Measurements from ENCODE around the gene TRIL. TPM values are rescaled to one million over a fixed set of nuclear protein-coding genes. Genes with fewer than 3 reads are reported as not detected.

TRIL gene
- total and polyA plus RNA-seq, 2 experiments from 2014 or later: 0.95 to 4.5 TPM

DNA sequence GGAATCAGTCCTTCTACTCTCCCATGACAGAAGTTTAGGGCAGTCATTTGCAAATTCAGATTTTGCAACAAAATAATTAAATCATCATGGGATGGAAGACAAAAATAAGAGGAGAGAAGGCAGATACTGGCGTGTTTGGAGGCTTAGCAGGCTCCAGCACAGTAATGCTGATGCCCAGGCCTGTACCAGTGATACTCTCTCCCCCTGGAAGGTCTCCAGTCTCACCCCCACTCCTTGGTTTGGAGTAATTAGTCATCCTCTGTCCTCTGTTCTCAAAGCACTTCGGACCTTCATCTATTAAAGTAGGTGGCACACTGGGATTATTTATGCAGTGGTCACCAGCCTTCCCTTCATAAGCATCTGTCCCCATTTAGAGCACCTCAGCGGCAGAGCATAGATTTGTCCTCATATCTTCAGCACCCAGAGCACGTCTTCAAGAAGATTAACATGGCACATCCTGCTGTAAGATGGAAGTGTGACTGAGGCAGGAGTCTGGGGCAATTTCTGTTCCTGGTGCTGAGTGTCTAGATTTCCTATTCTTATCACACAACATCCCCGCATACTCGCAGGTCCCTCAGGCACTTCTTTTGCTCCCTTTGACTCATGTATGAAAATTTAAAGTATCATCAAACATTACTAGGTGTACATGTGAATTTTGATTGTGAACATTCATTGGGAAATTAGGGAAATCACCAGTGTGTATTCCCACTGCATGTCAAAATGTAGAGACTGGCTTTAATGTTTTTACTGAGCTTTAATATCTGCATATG lies 31.3 kb upstream of the TRIL start (continued):
- TF ChIP-seq, protein P1, sequence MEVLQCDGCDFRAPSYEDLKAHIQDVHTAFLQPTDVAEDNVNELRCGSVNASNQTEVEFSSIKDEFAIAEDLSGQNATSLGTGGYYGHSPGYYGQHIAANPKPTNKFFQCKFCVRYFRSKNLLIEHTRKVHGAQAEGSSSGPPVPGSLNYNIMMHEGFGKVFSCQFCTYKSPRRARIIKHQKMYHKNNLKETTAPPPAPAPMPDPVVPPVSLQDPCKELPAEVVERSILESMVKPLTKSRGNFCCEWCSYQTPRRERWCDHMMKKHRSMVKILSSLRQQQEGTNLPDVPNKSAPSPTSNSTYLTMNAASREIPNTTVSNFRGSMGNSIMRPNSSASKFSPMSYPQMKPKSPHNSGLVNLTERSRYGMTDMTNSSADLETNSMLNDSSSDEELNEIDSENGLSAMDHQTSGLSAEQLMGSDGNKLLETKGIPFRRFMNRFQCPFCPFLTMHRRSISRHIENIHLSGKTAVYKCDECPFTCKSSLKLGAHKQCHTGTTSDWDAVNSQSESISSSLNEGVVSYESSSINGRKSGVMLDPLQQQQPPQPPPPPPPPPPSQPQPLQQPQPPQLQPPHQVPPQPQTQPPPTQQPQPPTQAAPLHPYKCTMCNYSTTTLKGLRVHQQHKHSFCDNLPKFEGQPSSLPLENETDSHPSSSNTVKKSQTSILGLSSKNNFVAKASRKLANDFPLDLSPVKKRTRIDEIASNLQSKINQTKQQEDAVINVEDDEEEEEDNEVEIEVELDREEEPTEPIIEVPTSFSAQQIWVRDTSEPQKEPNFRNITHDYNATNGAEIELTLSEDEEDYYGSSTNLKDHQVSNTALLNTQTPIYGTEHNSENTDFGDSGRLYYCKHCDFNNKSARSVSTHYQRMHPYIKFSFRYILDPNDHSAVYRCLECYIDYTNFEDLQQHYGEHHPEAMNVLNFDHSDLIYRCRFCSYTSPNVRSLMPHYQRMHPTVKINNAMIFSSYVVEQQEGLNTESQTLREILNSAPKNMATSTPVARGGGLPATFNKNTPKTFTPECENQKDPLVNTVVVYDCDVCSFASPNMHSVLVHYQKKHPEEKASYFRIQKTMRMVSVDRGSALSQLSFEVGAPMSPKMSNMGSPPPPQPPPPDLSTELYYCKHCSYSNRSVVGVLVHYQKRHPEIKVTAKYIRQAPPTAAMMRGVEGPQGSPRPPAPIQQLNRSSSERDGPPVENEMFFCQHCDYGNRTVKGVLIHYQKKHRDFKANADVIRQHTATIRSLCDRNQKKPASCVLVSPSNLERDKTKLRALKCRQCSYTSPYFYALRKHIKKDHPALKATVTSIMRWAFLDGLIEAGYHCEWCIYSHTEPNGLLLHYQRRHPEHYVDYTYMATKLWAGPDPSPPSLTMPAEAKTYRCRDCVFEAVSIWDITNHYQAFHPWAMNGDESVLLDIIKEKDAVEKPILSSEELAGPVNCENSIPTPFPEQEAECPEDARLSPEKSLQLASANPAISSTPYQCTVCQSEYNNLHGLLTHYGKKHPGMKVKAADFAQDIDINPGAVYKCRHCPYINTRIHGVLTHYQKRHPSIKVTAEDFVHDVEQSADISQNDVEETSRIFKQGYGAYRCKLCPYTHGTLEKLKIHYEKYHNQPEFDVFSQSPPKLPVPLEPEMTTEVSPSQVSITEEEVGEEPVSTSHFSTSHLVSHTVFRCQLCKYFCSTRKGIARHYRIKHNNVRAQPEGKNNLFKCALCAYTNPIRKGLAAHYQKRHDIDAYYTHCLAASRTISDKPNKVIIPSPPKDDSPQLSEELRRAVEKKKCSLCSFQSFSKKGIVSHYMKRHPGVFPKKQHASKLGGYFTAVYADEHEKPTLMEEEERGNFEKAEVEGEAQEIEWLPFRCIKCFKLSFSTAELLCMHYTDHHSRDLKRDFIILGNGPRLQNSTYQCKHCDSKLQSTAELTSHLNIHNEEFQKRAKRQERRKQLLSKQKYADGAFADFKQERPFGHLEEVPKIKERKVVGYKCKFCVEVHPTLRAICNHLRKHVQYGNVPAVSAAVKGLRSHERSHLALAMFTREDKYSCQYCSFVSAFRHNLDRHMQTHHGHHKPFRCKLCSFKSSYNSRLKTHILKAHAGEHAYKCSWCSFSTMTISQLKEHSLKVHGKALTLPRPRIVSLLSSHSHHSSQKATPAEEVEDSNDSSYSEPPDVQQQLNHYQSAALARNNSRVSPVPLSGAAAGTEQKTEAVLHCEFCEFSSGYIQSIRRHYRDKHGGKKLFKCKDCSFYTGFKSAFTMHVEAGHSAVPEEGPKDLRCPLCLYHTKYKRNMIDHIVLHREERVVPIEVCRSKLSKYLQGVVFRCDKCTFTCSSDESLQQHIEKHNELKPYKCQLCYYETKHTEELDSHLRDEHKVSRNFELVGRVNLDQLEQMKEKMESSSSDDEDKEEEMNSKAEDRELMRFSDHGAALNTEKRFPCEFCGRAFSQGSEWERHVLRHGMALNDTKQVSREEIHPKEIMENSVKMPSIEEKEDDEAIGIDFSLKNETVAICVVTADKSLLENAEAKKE (CRISPR knock-in tag; IDR thresholded peaks at IDR 0.05): no peak
- TF ChIP-seq ZNF331 (CRISPR knock-in tag; IDR thresholded peaks at IDR 0.05; ENCODE audit: low read depth): no peak
- TF ChIP-seq POLR2AphosphoS5 (IDR thresholded peaks at IDR 0.05; ENCODE audit: low read depth): no peak

DNA sequence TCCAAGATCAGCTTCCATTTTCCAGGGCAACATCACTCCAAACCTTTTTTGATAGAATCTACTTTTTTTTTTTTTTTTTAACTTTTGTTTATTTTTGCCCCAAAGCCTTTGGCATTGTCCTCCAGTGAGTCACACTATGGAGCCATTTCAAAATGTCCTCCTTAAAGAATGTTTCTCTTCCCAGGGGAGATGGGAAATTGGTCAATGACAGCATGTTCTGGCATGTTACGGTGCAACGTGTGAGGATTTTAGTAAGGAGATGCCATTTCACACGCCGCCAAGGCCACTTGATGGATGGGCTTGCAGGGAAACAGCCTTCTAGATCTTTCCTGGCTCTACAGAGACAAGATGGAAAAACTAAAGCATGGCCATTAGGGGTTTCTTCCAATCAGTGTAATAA lies 30.7 kb upstream of the TRIL start:
- ATAC-seq (no peak), DNase-seq (ENCODE audit: low spot score) (no peak)
- Histone ChIP-seq H3K9me2 (ENCODE audit: insufficient read depth) (0 out of 2 replicates have a peak, but pooled peaks cover 6% of the 10 kb centered on the region), H3K27me3 (ENCODE audit: insufficient read depth) (no peaks in the 10 kb centered on the region), H3K4me3 (no peak overlapping the region), H3K27ac (ENCODE audit: low read depth) (no peak overlapping the region), H3K79me2 (replicated peaks; ENCODE audit: insufficient read depth) (no peaks in the 10 kb centered on the region), H4K20me1 (replicated peaks; ENCODE audit: insufficient read depth) (no peaks in the 10 kb centered on the region), H3K36me3 (ENCODE audit: insufficient read depth) (no peaks in the 10 kb centered on the region), H2AFZ (no peak overlapping the region), H3K4me2 (no peak overlapping the region), H3K4me1 (ENCODE audit: insufficient read depth) (peaks cover 12% of the 10 kb centered on the region), H3F3A (replicated peaks; ENCODE audit: low read depth) (no peaks in the 10 kb centered on the region)
- no peak for TF ChIP-seq CREB1 (CRISPR knock-in tag; IDR thresholded peaks at IDR 0.05; ENCODE audit: low read depth)
- TF ChIP-seq ZNF114 (CRISPR knock-in tag; IDR thresholded peaks at IDR 0.05): no peak
- TF ChIP-seq ZNF331 (CRISPR knock-in tag; IDR thresholded peaks at IDR 0.05; ENCODE audit: low read depth): no peak
- TF ChIP-seq, protein P2, sequence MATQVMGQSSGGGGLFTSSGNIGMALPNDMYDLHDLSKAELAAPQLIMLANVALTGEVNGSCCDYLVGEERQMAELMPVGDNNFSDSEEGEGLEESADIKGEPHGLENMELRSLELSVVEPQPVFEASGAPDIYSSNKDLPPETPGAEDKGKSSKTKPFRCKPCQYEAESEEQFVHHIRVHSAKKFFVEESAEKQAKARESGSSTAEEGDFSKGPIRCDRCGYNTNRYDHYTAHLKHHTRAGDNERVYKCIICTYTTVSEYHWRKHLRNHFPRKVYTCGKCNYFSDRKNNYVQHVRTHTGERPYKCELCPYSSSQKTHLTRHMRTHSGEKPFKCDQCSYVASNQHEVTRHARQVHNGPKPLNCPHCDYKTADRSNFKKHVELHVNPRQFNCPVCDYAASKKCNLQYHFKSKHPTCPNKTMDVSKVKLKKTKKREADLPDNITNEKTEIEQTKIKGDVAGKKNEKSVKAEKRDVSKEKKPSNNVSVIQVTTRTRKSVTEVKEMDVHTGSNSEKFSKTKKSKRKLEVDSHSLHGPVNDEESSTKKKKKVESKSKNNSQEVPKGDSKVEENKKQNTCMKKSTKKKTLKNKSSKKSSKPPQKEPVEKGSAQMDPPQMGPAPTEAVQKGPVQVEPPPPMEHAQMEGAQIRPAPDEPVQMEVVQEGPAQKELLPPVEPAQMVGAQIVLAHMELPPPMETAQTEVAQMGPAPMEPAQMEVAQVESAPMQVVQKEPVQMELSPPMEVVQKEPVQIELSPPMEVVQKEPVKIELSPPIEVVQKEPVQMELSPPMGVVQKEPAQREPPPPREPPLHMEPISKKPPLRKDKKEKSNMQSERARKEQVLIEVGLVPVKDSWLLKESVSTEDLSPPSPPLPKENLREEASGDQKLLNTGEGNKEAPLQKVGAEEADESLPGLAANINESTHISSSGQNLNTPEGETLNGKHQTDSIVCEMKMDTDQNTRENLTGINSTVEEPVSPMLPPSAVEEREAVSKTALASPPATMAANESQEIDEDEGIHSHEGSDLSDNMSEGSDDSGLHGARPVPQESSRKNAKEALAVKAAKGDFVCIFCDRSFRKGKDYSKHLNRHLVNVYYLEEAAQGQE (IDR thresholded peaks at IDR 0.05; ENCODE audit: unreplicated experiment): no peak
- TF ChIP-seq EZH2 (IDR thresholded peaks at IDR 0.05; ENCODE audit: low read depth, unreplicated experiment): no peak
- TF ChIP-seq, protein P3, sequence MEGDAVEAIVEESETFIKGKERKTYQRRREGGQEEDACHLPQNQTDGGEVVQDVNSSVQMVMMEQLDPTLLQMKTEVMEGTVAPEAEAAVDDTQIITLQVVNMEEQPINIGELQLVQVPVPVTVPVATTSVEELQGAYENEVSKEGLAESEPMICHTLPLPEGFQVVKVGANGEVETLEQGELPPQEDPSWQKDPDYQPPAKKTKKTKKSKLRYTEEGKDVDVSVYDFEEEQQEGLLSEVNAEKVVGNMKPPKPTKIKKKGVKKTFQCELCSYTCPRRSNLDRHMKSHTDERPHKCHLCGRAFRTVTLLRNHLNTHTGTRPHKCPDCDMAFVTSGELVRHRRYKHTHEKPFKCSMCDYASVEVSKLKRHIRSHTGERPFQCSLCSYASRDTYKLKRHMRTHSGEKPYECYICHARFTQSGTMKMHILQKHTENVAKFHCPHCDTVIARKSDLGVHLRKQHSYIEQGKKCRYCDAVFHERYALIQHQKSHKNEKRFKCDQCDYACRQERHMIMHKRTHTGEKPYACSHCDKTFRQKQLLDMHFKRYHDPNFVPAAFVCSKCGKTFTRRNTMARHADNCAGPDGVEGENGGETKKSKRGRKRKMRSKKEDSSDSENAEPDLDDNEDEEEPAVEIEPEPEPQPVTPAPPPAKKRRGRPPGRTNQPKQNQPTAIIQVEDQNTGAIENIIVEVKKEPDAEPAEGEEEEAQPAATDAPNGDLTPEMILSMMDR (conservative IDR thresholded peaks at IDR 0.05; ENCODE audit: low read depth in 2 of 2): no peak
- H3K27me3 Mint-ChIP-seq (ENCODE audit: insufficient read depth, low read depth, poor library complexity): peaks cover 2% of the 10 kb centered on the region
- H3K9me3 Mint-ChIP-seq: no peaks in the 10 kb centered on the region
- no peak overlapping the region for H3K4me3 Mint-ChIP-seq
- H3K27ac Mint-ChIP-seq: no peak overlapping the region
- peaks cover 33% of the 10 kb centered on the region for H3K4me1 Mint-ChIP-seq
- no peaks in the 10 kb centered on the region for H3K36me3 Mint-ChIP-seq (ENCODE audit: low read depth)

All from GM23338 (cell line).